ENCODE results near the gene B3GALT6. TPM values are rescaled to one million over a fixed set of nuclear protein-coding genes. Genes with fewer than 3 reads are reported as not detected.

Gene B3GALT6
- total RNA-seq, 5 donors from 2014 or later (not counting 1 experiment from before 2014, with no cell fraction given) = 10.0 to 30.4 (median 25.1) TPM

Other genes starting within 250 kb of the B3GALT6 start
- gene HES4, start 232.1 kb upstream of the B3GALT6 start, total RNA-seq = 10 to 100 TPM in 1 of 5 donors, 1 to 10 TPM in 4; 1.5 to 11.9 (median 2.6) TPM
- gene ISG15, start 218.7 kb upstream of the B3GALT6 start, total RNA-seq = 10 to 100 TPM; 29.1 to 69.8 (median 48.5) TPM
- 10 to 100 TPM in 2 of 5 donors, 1 to 10 TPM in 3; 6.0 to 16.3 (median 9.9) TPM for gene AGRN, start 212.1 kb upstream of the B3GALT6 start, total RNA-seq
- gene RNF223, start 157.9 kb upstream of the B3GALT6 start, total RNA-seq = not detected
- gene C1orf159, start 116.1 kb upstream of the B3GALT6 start, total RNA-seq = 10 to 100 TPM; 20.4 to 37.7 (median 22.5) TPM
- 1 to 10 TPM in 1 of 5 donors, under 1 TPM in 3, not detected in 1; 0.26 to 1.0 (median 0.47) TPM for gene TTLL10, start 58.4 kb upstream of the B3GALT6 start, total RNA-seq
- 10 to 100 TPM in 4 of 5 donors, 1 to 10 TPM in 1; 6.4 to 20.5 (median 13.3) TPM for gene TNFRSF18, start 25.6 kb upstream of the B3GALT6 start, total RNA-seq
- gene TNFRSF4, start 18.1 kb upstream of the B3GALT6 start, total RNA-seq = 10 to 100 TPM; 15.1 to 35.4 (median 17.8) TPM
- 100 to 1,000 TPM in 4 of 5 donors, 10 to 100 TPM in 1; 98.6 to 151 (median 141) TPM for gene SDF4, start 236 bp upstream of the B3GALT6 start, total RNA-seq
- 1 to 10 TPM; 2.8 to 4.2 (median 4.0) TPM for gene C1QTNF12, start 14.5 kb downstream of the B3GALT6 start, total RNA-seq
- 10 to 100 TPM; 60.8 to 89.8 (median 83.6) TPM for gene UBE2J2, start 41.6 kb downstream of the B3GALT6 start, total RNA-seq
- 10 to 100 TPM in 4 of 5 donors, 1 to 10 TPM in 1; 9.5 to 15.3 (median 11.1) TPM for gene SCNN1D, start 48.2 kb downstream of the B3GALT6 start, total RNA-seq
- gene ACAP3, start 75.7 kb downstream of the B3GALT6 start, total RNA-seq = 100 to 1,000 TPM in 2 of 5 donors, 10 to 100 TPM in 3; 63.0 to 107 (median 99.8) TPM
- 10 to 100 TPM; 16.7 to 26.4 (median 22.6) TPM for gene PUSL1, start 76.4 kb downstream of the B3GALT6 start, total RNA-seq
- gene INTS11, start 92.4 kb downstream of the B3GALT6 start, total RNA-seq = 100 to 1,000 TPM; 161 to 200 (median 182) TPM
- gene CPTP, start 92.6 kb downstream of the B3GALT6 start, total RNA-seq = 10 to 100 TPM; 15.8 to 35.8 (median 29.9) TPM
- gene TAS1R3, start 99.0 kb downstream of the B3GALT6 start, total RNA-seq = 1 to 10 TPM; 1.6 to 2.3 (median 2.1) TPM
- 10 to 100 TPM; 43.6 to 70.4 (median 64.9) TPM for gene DVL1, start 117.2 kb downstream of the B3GALT6 start, total RNA-seq
- gene MXRA8, start 126.3 kb downstream of the B3GALT6 start, total RNA-seq = 1 to 10 TPM in 4 of 5 donors, under 1 TPM in 1; 0.99 to 6.8 (median 1.9) TPM
- 10 to 100 TPM; 58.8 to 91.7 (median 86.0) TPM for gene AURKAIP1, start 143.0 kb downstream of the B3GALT6 start, total RNA-seq
- gene CCNL2, start 167.1 kb downstream of the B3GALT6 start, total RNA-seq = 100 to 1,000 TPM; 250 to 418 (median 376) TPM
- gene MRPL20, start 175.1 kb downstream of the B3GALT6 start, total RNA-seq = 100 to 1,000 TPM; 106 to 123 (median 114) TPM
- under 1 TPM in 1 of 5 donors, not detected in 4; 0.20 TPM for gene ANKRD65, start 189.0 kb downstream of the B3GALT6 start, total RNA-seq
- gene VWA1, start 203.5 kb downstream of the B3GALT6 start, total RNA-seq = under 1 TPM in 3 of 5 donors, not detected in 2; 0.15 to 0.54 (median 0.26) TPM
- gene ATAD3C, start 217.5 kb downstream of the B3GALT6 start, total RNA-seq = 1 to 10 TPM in 3 of 5 donors, under 1 TPM in 2; 0.59 to 3.1 (median 1.4) TPM
- gene ATAD3B, start 239.5 kb downstream of the B3GALT6 start, total RNA-seq = 10 to 100 TPM; 52.1 to 69.3 (median 57.2) TPM

All from T-cell (primary cell).